Hematopoietic multipotent progenitor cell (in vitro differentiated cells): ENCODE data around the gene ST7L. TPM values are rescaled to one million over a fixed set of nuclear protein-coding genes. Genes with fewer than 3 reads are reported as not detected.
A peak's percentile ranks its signal among the peaks of the same experiment; 100 is the strongest.

Source experiments
- DNase-seq, 3 donors: peaks; one replicate each; pipeline ENCODE4 v3.0.0-alpha.2; 2011 to 2015; ENCODE audit warnings: low read depth in 2 of 3, low spot score in 2 of 3
- total RNA-seq: library from RNA; depleted of rRNA; stranded (reverse); fragments of >200 nt; gene quantifications from one replicate; pipeline ENCODE4 v1.2.3, GENCODE V29; 2012

Gene ST7L
- total RNA-seq, 1 donor, result 19.4 TPM

DNA sequence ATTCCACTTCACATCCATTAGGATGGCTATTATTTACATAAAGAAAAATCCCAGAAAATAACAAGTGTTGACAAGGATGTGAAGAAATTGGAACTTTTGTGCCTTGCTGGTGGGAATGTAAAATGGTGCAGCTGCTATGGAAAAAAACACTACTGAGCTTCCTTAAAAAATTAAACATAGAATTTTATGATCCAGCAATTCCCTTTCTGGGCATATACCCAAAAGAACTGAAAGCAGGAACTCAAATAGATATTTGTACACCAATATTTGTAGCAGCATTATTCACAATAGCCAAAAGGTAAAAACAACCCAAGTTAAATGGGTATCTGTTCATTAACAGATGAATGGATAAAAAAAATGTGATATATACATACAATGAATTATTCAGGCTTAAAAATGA, 64.5 kb downstream of the ST7L start:
- no peak for DNase-seq

DNA sequence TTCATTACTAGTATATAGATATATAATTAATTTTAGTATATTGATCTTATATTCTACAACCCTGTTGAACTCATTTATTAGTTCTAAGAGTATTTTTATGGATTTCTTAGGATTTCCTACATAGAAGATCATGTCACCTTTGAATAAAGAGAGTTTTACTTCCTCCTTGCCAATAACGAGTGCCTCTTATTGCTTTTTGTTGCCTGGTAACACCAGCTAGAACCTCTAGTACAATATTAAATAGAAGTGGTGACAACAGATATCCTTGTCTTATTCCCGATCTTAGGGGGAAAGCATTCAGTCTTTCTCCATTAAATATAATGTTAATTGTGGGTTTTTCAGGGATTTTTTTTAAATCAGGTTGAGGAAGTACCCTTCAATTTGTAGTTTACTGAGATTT, 69.4 kb downstream of the ST7L start:
- no peak for DNase-seq

DNA sequence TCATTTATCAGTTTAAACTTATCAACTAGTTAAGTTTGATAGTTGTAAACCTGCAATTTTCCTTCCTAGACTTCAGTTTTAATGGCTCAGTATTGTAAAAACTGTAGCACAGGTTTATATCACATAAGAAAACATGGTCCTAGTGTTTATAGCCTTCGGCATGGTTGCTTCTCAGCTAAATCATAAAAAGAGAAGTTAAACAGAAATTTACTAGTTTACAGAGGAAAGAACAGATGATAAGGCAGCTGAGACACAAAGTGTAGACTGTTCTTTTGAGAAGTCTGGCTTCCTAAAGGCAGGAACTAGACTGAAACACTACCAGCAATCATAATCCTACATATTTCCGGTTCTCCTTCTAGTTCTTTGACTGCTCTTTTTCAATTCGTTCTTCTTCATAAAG, 70.4 kb downstream of the ST7L start:
- DNase-seq, result peak in 1 of 3 donors; percentile 33

DNA sequence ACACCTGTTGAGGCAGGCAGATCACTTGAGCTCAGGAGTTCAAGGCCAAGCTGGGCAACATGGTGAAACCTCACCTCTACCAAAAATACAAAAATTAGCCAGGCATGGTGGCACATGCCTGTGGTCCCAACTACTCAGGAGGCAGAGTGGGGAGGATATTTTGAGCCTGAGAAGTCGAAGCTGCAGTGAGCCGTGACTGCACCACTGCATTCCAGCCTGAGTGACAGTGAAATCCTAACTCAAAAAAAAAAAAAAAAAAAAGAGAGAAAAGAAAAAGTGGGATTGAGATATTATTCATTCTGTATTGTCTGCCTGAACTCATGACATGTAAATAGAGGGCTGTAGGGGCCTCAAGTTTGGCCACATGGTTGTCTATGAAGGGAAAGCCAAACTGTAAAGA, 72.9 kb downstream of the ST7L start:
- DNase-seq, result no peak

DNA sequence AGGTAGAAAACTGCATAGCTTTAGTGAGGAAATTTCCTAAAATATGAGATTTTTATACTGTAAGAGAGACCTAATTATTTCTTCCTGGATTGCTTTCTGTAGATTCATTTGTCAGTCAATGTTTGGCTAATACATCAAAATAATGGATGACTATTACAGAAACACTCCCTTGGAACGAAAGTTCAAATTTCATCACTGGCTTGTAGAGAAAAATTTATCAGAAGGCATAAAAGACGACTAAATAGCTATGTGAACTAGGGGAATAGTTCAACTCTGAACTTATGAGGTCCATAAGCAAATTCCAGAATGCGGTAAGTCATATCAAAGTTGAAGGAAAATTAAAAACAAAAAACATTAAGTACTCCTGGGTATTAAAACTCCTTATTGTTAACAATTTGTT, 74.2 kb downstream of the ST7L start:
- DNase-seq, result no peak

DNA sequence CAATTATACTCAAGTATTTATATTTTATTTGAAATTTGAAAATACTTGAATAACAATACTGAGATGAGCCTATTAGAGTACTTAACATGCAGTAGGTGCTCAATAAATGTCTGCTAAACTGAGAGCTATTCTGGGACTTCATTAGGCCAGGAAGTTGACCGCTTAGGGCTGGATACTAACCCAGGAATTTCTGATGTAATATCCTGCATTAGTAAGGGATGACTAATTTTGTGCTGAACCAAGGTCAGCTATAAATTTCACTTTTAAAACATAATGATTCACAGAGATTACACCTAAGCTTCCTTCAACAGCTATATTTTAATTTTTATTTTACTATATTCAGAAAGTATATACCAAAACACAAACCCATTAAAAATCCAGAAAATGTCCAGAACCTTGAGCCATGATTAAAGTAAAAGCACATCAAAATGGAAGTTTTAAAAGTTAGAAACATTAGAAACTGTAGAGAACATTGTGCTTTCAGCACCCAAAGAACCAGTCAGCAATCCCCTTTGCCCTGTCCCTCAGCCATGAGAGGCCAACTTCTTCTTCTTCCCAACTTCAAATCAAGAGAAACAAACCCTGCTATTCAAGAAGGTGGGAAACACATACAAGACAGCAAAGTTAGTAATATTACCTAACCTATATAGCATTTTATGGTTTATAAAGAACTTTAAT, 74.8 kb downstream of the ST7L start:
- DNase-seq, result no peak

DNA sequence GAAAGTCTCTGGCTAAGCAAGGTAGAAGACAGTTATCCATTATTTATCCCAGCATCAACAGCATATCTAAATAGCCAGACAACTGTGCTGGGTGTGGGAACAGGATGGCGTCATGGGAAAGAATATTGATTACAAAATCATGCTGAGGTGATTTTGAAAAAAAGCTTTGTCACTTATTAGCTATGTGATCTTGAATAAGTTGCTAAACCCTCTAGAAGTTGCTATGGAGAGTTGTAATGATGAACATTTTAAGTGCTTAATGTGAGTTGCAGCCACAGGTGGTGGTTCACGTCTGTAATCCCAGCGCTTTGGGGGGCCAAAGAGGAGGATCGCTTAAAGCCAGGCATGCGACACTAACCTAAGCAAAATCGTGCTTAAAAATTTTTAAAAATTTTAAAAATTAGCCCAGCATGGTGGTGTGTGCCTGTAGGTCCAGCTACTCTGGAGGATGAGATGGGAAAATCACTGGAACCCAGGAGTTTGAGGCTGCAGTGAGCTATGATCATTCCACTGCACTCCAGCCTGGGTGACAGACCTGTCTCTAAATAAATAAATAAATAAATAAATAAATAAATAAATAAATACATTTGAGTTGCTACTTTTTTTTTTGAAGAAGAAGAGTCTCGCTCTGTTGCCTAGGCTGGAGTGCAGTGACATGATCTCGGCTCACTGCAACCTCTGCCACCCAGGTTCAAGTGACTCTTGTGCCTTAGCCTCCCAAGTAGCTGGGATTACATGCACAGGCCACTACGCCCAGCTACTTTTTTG, 76.6 kb downstream of the ST7L start:
- DNase-seq, result no peak

DNA sequence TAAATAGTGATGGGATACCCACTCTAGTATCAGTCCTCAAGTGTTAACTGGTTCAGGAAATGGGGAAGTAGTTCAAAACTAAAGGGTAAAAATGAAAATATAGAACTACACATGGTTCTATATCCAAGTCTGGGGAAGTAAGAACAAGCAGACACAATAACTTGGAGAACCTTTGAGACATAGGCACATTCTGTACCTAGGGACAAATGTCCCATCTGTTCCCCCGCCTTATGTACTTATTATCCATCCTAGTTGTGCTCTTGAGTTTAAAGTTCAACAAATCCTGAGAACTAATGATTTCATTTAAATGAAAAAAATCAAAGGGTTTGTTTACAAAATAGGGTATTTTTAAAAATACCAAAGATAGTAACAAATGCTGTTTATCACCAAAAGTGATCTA, 77.6 kb downstream of the ST7L start:
- DNase-seq, result no peak

DNA sequence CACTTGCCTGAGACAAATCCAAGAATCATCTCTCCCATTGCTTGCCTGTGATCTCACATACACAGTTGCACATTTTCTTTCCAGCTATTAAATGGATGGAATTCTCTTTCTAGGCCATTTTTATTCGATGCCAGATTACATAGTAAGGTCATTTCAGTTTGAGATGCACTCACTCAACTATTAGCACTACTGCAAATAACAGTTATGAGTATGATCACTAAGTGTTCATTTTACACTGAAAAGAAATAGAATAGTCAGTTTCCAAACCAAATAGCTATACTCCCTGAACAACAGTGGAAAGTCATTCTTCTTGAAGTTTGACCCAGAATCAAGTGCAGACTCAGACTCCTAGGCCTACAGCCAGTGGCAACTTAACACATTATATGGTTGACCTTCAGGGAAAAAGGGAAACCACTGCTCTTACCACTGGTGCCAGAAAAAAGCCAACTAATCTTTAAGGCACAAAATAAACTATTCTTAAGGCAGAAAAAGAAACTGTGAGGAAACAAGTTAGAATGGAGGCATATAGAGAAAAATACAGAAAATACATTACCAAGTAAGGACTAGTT, 78.6 kb downstream of the ST7L start:
- no peak for DNase-seq

DNA sequence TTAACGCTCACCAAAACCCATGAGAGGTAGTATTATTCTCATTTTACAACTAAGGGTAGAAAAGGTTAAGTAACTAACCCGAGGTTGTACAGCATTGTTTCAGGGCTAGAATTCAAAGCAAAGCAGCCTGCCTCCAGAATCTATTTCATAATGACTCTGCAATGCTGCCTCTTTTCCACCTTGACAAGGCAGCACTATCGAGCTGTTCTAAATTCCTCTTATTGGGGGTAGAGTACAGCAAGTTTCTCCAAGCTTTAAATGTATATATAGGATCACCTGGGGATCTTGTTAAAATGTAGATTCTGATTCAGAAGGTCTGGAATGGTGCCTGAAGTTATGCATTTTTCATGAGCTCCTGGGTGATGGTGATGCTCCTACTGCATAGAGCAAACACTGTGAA, 80.1 kb downstream of the ST7L start:
- DNase-seq, result no peak

DNA sequence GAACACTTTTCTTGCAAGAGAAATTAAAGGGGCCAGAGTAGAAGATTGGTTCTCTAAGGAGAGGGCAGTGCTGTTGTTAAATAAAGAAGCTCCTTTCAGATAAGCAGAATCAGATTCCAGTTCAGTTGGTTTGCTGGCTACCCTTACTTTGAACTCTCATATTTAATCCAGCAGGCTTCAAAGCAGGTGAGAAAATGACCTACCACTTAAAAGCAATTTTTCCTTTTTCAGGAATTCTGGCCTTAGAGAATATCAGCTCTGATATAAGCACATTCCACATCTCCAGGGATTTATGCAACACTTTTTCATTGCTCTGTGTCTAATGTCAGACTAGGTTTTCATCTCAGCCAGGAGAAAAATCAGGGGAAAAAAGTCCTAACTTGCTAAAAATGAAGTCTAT, 81.5 kb downstream of the ST7L start:
- no peak for DNase-seq

DNA sequence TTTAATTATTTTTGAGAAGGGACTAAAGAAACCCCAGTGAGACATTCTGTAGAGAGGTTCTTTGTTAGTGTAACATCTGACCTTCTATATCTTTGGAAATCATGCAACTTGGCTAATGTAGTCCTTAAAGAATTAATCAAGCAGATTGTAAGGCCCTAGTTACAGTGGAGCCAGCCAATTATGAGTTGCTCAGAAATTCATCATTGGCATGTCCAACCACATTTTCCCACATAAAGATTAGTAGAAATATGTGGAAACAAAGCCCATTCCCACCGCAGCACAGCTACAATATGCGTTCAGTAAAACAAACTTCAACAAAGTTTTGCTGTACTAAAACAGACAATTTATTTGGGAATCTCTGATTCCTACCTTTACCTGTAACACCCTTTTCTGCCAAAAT, 82.4 kb downstream of the ST7L start:
- no peak for DNase-seq

DNA sequence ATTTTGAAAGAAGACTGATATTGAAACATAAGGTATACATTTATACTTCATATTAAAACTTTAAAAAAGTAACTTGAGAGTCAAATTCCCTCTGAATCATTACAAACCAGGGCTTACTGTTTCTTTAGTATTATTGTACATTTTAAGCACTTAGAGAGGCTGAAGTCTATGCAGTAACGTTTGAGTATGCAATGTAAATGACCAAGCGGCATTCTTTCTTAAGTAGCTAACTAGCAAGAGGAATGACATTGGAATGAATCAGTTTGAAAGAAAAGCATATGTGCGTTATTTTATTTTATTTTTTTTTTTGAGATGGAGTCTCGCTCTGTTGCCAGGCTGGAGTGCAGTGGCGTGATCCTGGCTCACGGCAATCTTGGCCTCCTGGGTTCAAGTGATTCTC, 85.9 kb downstream of the ST7L start:
- no peak for DNase-seq

DNA sequence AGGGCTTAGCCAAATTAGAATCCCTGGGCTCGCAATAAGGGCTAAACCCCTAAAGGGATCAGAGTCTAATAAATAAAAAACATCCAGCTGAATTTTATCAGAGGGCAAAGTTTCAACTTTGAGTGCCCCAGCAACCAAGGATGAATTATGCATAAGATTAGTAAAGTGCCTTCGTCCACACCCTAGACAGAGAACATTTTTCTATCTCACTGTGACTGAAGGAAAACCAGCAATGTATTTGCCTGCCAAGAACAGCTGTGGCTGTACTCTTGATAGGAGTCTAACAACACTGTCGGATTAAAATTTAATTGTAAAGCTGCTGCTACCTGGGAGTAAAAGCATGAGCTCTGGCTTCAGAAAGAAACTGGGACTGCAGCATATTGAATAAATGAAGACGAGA, 86.9 kb downstream of the ST7L start:
- no peak for DNase-seq

DNA sequence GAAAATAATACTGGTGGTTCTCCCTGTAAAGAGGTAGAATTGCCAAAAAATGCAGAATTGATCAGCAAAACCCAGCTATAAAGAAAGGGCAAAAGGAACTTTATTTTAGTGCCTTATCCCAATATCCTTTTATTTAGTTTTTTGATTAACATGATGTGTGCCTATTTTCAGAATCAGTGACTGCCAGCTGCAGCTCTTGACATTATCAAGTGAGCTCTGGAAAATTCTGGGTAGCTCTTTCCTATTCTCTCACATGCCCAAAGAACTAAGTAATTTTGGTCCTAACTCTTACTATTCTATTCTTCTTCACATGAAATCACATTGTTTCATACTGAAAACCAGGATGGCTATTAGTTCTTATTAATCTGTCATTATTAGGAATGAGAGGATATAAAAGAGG, 88.1 kb downstream of the ST7L start:
- no peak for DNase-seq

DNA sequence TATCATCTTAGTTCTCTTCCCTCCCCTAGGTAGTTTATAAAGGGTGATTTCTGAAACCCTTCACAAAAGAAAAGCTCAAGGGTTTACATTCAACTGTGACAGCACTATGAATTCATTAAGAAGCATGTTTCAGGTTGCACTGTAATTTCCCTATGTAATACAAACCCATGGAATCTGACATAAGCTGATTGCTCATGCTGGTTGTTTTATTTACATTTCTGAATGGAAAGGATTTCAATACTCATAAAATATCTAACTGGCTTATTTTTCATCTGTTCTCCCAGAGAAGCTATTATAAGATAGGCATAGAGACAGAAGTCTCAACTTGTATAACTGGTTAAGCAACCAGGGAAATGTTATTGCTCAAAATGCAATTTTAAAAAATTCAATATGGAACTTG, 89.6 kb downstream of the ST7L start:
- DNase-seq, result no peak

DNA sequence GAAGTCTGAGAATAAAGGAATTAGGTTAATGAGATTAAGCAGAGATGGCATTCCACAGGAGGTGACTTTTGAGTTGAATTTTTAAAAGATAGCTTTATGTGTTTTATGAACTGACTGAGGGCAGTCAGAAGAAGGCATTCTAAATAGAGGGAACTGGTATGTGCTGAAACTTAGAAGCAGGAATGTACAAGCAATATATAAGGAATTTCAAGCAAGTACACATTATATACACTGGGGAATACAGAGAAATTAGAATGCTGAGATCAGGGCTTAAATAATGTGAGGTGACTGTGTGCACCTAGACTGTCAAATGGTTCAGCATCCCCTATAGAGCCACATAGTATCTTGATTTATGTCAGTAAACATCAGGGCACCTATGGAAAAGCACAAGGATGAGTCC, 90.9 kb downstream of the ST7L start:
- DNase-seq, result no peak

DNA sequence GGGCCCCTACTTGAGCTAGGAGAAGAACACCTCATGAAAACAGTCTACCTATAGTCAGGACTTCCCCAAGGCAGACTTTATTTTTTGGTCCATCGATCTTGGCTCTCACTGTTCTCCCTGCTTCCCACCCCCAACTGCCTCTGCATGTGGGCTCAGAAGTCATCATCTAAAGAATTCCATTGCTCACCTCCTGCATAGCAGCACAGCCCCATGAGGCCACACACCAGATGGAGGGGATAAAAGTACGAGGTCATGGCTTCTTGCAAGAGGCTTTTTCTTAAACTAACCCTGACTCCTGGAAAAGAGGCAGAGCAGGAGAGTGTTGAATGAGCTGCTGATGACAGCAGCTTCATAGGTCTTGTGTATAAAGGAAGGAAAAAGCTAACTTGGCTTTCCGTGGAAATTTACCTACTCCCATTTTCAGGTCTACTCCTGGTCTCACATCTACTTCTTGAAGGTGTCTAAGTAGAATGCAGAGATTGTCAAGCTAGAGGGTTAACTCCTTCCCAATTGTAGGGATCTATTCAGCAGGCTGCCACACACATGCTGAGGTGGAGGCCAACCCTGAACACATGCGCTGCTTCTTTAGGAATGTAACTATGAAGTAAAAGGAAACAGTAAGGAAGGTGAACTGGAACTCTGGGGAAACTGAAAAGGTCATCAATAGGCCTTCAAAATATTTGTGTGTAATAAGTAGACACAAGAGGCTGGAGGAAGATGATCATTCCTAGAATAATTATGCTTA, 91.5 kb downstream of the ST7L start:
- DNase-seq, result no peak

DNA sequence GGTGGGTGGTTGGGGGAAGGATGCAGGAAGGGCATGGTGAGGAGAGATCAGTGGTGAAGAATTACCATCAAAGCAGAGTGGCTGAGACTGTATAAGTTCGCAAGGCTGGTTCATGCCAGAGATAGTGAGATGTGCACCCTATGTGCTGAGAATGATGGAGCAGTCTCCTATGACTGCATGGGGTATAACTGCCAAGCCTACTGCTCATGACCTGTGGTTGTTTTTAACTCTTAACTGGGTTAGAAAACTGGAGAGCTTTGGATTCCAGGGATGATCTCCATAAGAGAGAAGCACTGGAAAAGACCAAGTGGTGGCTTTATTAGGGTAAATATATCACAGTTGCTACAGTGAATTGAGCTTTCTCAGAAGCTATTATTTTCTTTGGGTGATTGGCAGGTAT, 94.0 kb downstream of the ST7L start:
- DNase-seq, result no peak

DNA sequence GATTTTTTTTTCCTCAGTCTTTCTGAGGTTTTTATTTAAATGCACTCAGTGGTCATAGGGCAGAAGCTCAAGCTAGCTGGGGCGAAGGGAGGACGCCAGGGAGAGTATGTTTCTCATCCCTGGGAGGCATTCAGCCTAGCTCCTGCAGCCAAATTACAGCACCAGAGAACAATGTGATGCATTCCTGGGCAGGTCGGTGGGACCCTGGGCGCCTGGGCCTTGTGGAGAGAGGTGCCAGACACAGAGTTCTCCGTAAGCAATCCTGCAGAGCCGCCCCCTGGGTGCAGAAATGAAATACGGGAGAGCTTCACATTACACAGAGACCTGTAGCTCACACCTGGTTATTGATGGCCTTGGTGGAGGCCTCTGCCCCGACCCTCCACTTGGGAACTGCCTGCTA, 94.7 kb downstream of the ST7L start:
- no peak for DNase-seq

DNA sequence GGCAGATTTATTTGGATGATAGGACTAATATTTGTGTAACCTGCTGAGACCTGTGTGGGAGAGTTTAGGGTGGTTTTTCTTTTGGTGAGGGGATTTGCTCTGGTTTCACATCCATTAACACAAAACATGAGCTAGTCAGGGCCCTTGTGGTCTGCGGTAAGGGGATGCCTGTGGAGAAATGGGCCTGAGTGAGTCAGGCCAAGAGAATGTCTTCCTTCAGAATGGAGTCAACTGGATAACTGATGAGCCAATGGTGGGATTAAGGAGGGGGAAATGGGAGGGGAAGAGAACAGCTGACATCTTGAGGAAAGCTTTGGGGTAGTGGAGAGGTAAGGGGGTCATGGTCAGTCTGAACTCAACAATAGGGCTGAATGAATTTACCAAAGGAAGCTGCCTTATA, 96.3 kb downstream of the ST7L start:
- DNase-seq, result no peak

DNA sequence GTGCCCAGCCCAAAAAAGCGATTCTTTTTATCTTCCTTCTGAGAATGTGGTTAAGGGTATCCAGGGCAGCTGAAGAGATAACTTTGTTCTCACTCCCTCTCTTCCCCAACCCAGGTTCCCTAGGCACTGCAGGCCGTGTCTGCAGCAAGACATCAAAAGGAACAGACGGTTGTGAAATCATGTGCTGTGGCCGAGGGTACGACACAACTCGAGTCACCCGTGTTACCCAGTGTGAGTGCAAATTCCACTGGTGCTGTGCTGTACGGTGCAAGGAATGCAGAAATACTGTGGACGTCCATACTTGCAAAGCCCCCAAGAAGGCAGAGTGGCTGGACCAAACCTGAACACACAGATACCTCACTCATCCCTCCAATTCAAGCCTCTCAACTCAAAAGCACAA, 98.8 kb downstream of the ST7L start:
- DNase-seq, result no peak
